ENCODE data around the gene SPPL2B.

Gene SPPL2B

DNA sequence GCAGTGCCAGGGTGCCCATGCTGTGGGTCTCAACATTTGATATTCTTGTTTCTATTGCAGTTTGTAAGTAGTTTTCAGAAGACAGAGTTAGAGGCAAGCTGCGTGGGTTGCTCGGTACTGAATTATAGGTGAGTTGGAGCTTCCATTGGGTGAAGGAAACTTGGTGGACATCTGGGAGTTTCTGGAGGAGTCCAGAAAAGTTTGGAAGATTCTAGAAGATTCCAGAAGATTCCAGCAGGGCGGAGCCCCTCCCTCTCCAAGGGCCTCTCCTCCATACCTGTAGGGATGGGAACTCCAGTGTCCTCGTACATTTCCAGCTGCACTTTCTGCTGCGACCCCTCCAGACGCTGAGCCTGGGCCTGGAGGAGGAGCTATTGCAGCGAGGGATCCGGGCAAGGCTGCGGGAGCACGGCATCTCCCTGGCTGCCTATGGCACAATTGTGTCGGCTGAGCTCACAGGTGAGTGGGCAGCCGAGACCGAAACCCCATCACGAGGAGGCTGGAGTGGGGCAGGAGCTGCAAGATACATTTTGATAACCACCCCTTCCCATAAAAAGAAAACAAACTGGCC, 70.3 kb downstream of the SPPL2B start:
- H3K27ac ChIP-seq = no peak overlapping the region
- TF ChIP-seq, protein P1, sequence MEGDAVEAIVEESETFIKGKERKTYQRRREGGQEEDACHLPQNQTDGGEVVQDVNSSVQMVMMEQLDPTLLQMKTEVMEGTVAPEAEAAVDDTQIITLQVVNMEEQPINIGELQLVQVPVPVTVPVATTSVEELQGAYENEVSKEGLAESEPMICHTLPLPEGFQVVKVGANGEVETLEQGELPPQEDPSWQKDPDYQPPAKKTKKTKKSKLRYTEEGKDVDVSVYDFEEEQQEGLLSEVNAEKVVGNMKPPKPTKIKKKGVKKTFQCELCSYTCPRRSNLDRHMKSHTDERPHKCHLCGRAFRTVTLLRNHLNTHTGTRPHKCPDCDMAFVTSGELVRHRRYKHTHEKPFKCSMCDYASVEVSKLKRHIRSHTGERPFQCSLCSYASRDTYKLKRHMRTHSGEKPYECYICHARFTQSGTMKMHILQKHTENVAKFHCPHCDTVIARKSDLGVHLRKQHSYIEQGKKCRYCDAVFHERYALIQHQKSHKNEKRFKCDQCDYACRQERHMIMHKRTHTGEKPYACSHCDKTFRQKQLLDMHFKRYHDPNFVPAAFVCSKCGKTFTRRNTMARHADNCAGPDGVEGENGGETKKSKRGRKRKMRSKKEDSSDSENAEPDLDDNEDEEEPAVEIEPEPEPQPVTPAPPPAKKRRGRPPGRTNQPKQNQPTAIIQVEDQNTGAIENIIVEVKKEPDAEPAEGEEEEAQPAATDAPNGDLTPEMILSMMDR (conservative IDR thresholded peaks at IDR 0.05) = no peak

DNA sequence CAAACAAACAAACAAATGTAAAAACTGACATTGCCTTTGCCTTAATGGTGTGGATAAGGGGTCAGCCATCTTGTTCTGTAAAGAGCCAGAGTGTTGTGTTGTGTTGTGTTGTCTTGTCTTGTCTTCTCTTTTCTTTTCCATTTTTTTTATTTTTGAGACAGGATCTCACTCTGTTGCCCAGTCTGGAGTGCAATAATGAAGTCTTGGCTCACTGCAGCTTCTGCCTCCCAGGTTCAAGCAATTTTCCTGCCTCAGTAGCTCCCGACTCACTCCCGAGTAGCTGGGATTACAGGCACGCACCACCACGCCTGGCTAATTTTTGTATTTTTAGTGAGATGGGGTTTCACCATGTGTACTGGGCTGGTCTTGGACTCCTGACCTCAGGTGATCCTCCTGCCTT, 71.1 kb downstream of the SPPL2B start:
- H3K27ac ChIP-seq = no peak overlapping the region
- TF ChIP-seq, protein P1 (conservative IDR thresholded peaks at IDR 0.05) = no peak

Measured in VCaP (cell line).